ENCODE measurements around the gene SPAG8. TPM values are rescaled to one million over a fixed set of nuclear protein-coding genes. Genes with fewer than 3 reads are reported as not detected.

Gene SPAG8
- total and polyA plus RNA-seq, 10 of the 15 experiments (the other 5 are each of a cell fraction or from before 2014, with no cell fraction given), result 0.40 to 1.1 (median 0.72) TPM

GRCh38 chr9:35844628-35845270 is 32.7 kb upstream of the SPAG8 start (continued):
- no peak for TF ChIP-seq NKRF (conservative IDR thresholded peaks at IDR 0.05)
- no peak for TF ChIP-seq CHD4 (IDR thresholded peaks at IDR 0.05)
- no peak for TF ChIP-seq JUND (IDR thresholded peaks at IDR 0.05; ENCODE audit: low read depth, low read length)
- TF ChIP-seq, protein P1, sequence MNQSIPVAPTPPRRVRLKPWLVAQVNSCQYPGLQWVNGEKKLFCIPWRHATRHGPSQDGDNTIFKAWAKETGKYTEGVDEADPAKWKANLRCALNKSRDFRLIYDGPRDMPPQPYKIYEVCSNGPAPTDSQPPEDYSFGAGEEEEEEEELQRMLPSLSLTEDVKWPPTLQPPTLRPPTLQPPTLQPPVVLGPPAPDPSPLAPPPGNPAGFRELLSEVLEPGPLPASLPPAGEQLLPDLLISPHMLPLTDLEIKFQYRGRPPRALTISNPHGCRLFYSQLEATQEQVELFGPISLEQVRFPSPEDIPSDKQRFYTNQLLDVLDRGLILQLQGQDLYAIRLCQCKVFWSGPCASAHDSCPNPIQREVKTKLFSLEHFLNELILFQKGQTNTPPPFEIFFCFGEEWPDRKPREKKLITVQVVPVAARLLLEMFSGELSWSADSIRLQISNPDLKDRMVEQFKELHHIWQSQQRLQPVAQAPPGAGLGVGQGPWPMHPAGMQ (IDR thresholded peaks at IDR 0.05; ENCODE audit: borderline replicate concordance), result no peak
- peak; percentile 67 for TF ChIP-seq MEF2B (IDR thresholded peaks at IDR 0.05; ENCODE audit: partially characterized antibody, poor library complexity, severe bottlenecking)
- no peak for TF ChIP-seq ZNF622 (IDR thresholded peaks at IDR 0.05)
- no peak for TF ChIP-seq ASH2L (IDR thresholded peaks at IDR 0.05; ENCODE audit: borderline replicate concordance, low read depth)
- TF ChIP-seq JUNB (IDR thresholded peaks at IDR 0.05), result peak; percentile 30; the same call in 1 of the 2 replicates
- no peak for TF ChIP-seq HSF1 (IDR thresholded peaks at IDR 0.05; ENCODE audit: low read depth, low read length)
- TF ChIP-seq ELK1 (IDR thresholded peaks at IDR 0.05; ENCODE audit: low read depth, low read length), result no peak
- no peak for TF ChIP-seq MYC (IDR thresholded peaks at IDR 0.05; ENCODE audit: insufficient read depth, insufficient read length, insufficient replicate concordance, low read length, severe bottlenecking)
- TF ChIP-seq, protein P2, sequence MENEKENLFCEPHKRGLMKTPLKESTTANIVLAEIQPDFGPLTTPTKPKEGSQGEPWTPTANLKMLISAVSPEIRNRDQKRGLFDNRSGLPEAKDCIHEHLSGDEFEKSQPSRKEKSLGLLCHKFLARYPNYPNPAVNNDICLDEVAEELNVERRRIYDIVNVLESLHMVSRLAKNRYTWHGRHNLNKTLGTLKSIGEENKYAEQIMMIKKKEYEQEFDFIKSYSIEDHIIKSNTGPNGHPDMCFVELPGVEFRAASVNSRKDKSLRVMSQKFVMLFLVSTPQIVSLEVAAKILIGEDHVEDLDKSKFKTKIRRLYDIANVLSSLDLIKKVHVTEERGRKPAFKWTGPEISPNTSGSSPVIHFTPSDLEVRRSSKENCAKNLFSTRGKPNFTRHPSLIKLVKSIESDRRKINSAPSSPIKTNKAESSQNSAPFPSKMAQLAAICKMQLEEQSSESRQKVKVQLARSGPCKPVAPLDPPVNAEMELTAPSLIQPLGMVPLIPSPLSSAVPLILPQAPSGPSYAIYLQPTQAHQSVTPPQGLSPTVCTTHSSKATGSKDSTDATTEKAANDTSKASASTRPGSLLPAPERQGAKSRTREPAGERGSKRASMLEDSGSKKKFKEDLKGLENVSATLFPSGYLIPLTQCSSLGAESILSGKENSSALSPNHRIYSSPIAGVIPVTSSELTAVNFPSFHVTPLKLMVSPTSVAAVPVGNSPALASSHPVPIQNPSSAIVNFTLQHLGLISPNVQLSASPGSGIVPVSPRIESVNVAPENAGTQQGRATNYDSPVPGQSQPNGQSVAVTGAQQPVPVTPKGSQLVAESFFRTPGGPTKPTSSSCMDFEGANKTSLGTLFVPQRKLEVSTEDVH (IDR thresholded peaks at IDR 0.05; ENCODE audit: low read depth, partially characterized antibody), result no peak
- TF ChIP-seq, protein P3, sequence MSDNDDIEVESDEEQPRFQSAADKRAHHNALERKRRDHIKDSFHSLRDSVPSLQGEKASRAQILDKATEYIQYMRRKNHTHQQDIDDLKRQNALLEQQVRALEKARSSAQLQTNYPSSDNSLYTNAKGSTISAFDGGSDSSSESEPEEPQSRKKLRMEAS (IDR thresholded peaks at IDR 0.05; ENCODE audit: low read depth, low read length), result no peak
- peak; percentile 77 to 82; a peak in 2 of 4 replicates for TF ChIP-seq IKZF2 (IDR thresholded peaks at IDR 0.05)
- TF ChIP-seq RAD21 (IDR thresholded peaks at IDR 0.05; ENCODE audit: insufficient read depth, low read depth, low read length), result no peak
- no peak for TF ChIP-seq NFYA (IDR thresholded peaks at IDR 0.05; ENCODE audit: borderline replicate concordance, low read depth, low read length)
- TF ChIP-seq FOXM1 (IDR thresholded peaks at IDR 0.05; ENCODE audit: low read depth, low read length), result peak; percentile 47; the same call in 1 of the 2 replicates
- TF ChIP-seq SIN3A (IDR thresholded peaks at IDR 0.05; ENCODE audit: low read depth, low read length), result no peak
- no peak for TF ChIP-seq TARDBP (IDR thresholded peaks at IDR 0.05; ENCODE audit: borderline replicate concordance)
- 0 out of 2 replicates have a peak, but pooled peaks have one; percentile 45 for TF ChIP-seq SMARCA5 (IDR thresholded peaks at IDR 0.05)
- no peak for TF ChIP-seq SMAD5 (IDR thresholded peaks at IDR 0.05; ENCODE audit: low read depth)

Measured in GM12878 (cell line).